NCI-H1417 (cell line): Measurements from ENCODE around the gene MRPS25.

Experiments used
- DNase-seq, 3 experiments: peaks; one replicate each; lab custom pipeline; 2025; lab: John Stamatoyannopoulos, UW

Gene MRPS25

GRCh38 chr3:15064835-15065549, at the start of gene MRPS25:
Gene MRPS25, minus strand, starts transcription at chr3:15065315. Its CDS starts 121 bp downstream, at chr3:15065194.
- DNase-seq, result peak; percentile 73 to 83 (median 78)

GRCh38 chr3:15113884-15114283, 48.8 kb upstream of the MRPS25 start:
- DNase-seq, result no peak

GRCh38 chr3:15113471-15113870, 48.4 kb upstream of the MRPS25 start:
- peak in 2 of 3 experiments; percentile 10 to 78 for DNase-seq

GRCh38 chr3:15112011-15112410, 46.9 kb upstream of the MRPS25 start:
- DNase-seq, result no peak

GRCh38 chr3:15110206-15110605, 45.1 kb upstream of the MRPS25 start:
- DNase-seq, result no peak

GRCh38 chr3:15108869-15109268, 43.8 kb upstream of the MRPS25 start:
- no peak for DNase-seq

GRCh38 chr3:15108082-15108545, 43.0 kb upstream of the MRPS25 start:
- DNase-seq, result peak; percentile 47 to 76 (median 52)

- DNase-seq, result no peak
These were observed 42.2 kb upstream of the MRPS25 start for GRCh38 chr3:15107075-15107947.

GRCh38 chr3:15102836-15103235, 37.7 kb upstream of the MRPS25 start:
- DNase-seq, result no peak

GRCh38 chr3:15102256-15102655, 37.1 kb upstream of the MRPS25 start:
- DNase-seq, result no peak

- peak in 1 of 3 experiments; percentile 35 for DNase-seq
These were observed 34.4 kb upstream of the MRPS25 start for GRCh38 chr3:15099364-15100098.

GRCh38 chr3:15098503-15099363, 33.6 kb upstream of the MRPS25 start, which contains the start of gene RBSN:
Gene RBSN, minus strand, starts transcription at chr3:15099148. Its CDS starts 3,028 bp downstream, at chr3:15096120.
- DNase-seq, result peak; percentile 83 to 93 (median 86)

GRCh38 chr3:15097891-15098290, 32.8 kb upstream of the MRPS25 start:
- no peak for DNase-seq

- no peak for DNase-seq
These were observed 30.9 kb upstream of the MRPS25 start for GRCh38 chr3:15096046-15096445.

GRCh38 chr3:15094187-15094875, 29.2 kb upstream of the MRPS25 start:
- DNase-seq, result no peak

GRCh38 chr3:15092686-15093085, 27.6 kb upstream of the MRPS25 start:
- no peak for DNase-seq

- DNase-seq, result no peak
These were observed 26.5 kb upstream of the MRPS25 start for GRCh38 chr3:15091575-15091974.

- DNase-seq, result peak in 1 of 3 experiments; percentile 3
These were observed 24.1 kb upstream of the MRPS25 start for GRCh38 chr3:15089201-15089600.

GRCh38 chr3:15086699-15087098, 21.6 kb upstream of the MRPS25 start:
- no peak for DNase-seq

- DNase-seq, result no peak
These were observed 21.1 kb upstream of the MRPS25 start for GRCh38 chr3:15086263-15086662.
